A549 (cell line): ENCODE data around the gene CBX3. TPM values are rescaled to one million over a fixed set of nuclear protein-coding genes. Genes with fewer than 3 reads are reported as not detected.

ENCODE experiments used
- ATAC-seq, 2 experiments: fragments of 200-7000 bp in 1 of 2; fragments of >200 bp in 1 of 2; cut with Nextera tagmentation in 1 of 2; cut with Tn5 transposase in 1 of 2; 3 replicates each; pipeline versions ENCODE4 v1.8.0 to v1.9.1; 2018 to 2020; ENCODE audit warnings: mild to moderate bottlenecking in 1 of 2, moderate library complexity in 1 of 2
- CTCF ChIA-PET: fragments of 300-600 bp; sonication (Branson Sonifier 250); formaldehyde crosslinking; extraction: SDS; loops from one replicate; lab custom pipeline; 2021; ENCODE audit warnings: antibody characterized with exemption, inconsistent platforms; lab: Yijun Ruan, JAX
- POLR2A ChIA-PET: fragments of 350-600 bp; formaldehyde crosslinking; extraction: SDS; loops from one replicate; lab custom pipeline; 2021; ENCODE audit warnings: antibody characterized with exemption, inconsistent platforms; lab: Yijun Ruan, JAX
- DNase-seq, 2 experiments: peaks; one replicate each; pipeline versions ENCODE4 v3.0.0 to v3.0.0-alpha.2; 2011 to 2016; ENCODE audit warnings: low read depth in 1 of 2, low spot score in 1 of 2
- FAIRE-seq: peaks from 2 replicates; lab custom pipeline; 2011; peaks lifted over from hg19 to GRCh38; lab: Jason Lieb, UNC
- H3K27ac ChIP-seq, 2 experiments: fragments of >200 bp; sonication (Bioruptor Twin); formaldehyde crosslinking; 3 replicates each; pipeline ENCODE4 v1.5.1; 2016 to 2017
- H3K4me1 ChIP-seq: fragments of >200 bp; sonication (Bioruptor Twin); formaldehyde crosslinking; 3 replicates; pipeline ENCODE4 v1.6.1; 2016
- H3K4me2 ChIP-seq: fragments of >200 bp; sonication (Bioruptor Twin); formaldehyde crosslinking; 3 replicates; pipeline ENCODE4 v1.6.1; 2016
- H3K4me3 ChIP-seq: fragments of >200 bp; sonication (Bioruptor Twin); formaldehyde crosslinking; 3 replicates; pipeline ENCODE4 v1.5.1; 2016
- H3K9me3 ChIP-seq: fragments of >200 bp; sonication (Bioruptor Twin); formaldehyde crosslinking; 3 replicates; pipeline ENCODE4 v1.6.1; 2016
- ATOH8 ChIP-seq: fragments of 250-450 bp; sonication (Bioruptor Pico); IDR thresholded peaks from 2 replicates; pipeline ENCODE4 v1.5.0; 2020; ENCODE audit warnings: low read depth, mild to moderate bottlenecking, moderate library complexity
- BHLHE40 ChIP-seq: IDR thresholded peaks from 2 replicates; pipeline ENCODE4 v1.6.1; 2012; ENCODE audit warnings: low read depth, low read length, inconsistent platforms
- CBX2 ChIP-seq: fragments of 200-600 bp; sonication (generic); IDR thresholded peaks from 2 replicates; pipeline ENCODE4 v1.6.1; 2016; ENCODE audit warnings: low read depth, mild to moderate bottlenecking, borderline replicate concordance
- CEBPB ChIP-seq, 2 experiments: fragments of >200 bp in 1 of 2; sonication (Bioruptor Twin) in 1 of 2; formaldehyde crosslinking in 1 of 2; IDR thresholded peaks; 2 replicates each; pipeline ENCODE4 v1.6.1; 2012 to 2016
- CHD4 ChIP-seq: fragments of 200-600 bp; sonication (generic); IDR thresholded peaks from 2 replicates; pipeline ENCODE4 v1.6.1; 2016; ENCODE audit warnings: antibody characterized with exemption, mild to moderate bottlenecking, borderline replicate concordance
- EP300 ChIP-seq, 2 experiments: fragments of >200 bp; sonication (Bioruptor Twin); formaldehyde crosslinking; IDR thresholded peaks; 2 replicates in 1 of 2; 3 replicates in 1 of 2; pipeline ENCODE4 v1.6.1; 2016 to 2017
- ESRRA ChIP-seq: fragments of 150-350 bp; IDR thresholded peaks from 2 replicates; pipeline ENCODE4 v1.6.1; 2014; ENCODE audit warnings: mild to moderate bottlenecking, low read length, borderline replicate concordance
- FOSL2 ChIP-seq, 2 experiments: fragments of 450-650 bp in 1 of 2; fragments of >200 bp in 1 of 2; sonication (Bioruptor Twin) in 1 of 2; formaldehyde crosslinking; IDR thresholded peaks; 2 replicates each; pipeline versions ENCODE4 v1.5.0 to v1.6.1; 2016 to 2020; ENCODE audit warnings: mild to moderate bottlenecking in 1 of 2, moderate library complexity in 1 of 2
- FOXS1 ChIP-seq: fragments of 250-450 bp; sonication (Bioruptor Pico); IDR thresholded peaks from 2 replicates; pipeline ENCODE4 v1.5.0; 2020; ENCODE audit warnings: mild to moderate bottlenecking, moderate library complexity
- HDAC2 ChIP-seq: fragments of 200-600 bp; sonication (generic); IDR thresholded peaks from 2 replicates; pipeline ENCODE4 v1.6.1; 2016
- HES2 ChIP-seq: fragments of >200 bp; sonication (Bioruptor Twin); formaldehyde crosslinking; IDR thresholded peaks from 2 replicates; pipeline ENCODE4 v1.6.1; 2016
- HMGXB4 ChIP-seq: fragments of 250-450 bp; sonication (Bioruptor Pico); IDR thresholded peaks from 2 replicates; pipeline ENCODE4 v1.5.0; 2021; ENCODE audit warnings: mild to moderate bottlenecking, moderate library complexity, borderline replicate concordance
- HOXA7 ChIP-seq: fragments of 250-450 bp; sonication (Bioruptor Pico); IDR thresholded peaks from 2 replicates; pipeline ENCODE4 v1.5.0; 2020; ENCODE audit warnings: mild to moderate bottlenecking, moderate library complexity
- HOXB13 ChIP-seq: fragments of 250-450 bp; sonication (Bioruptor Pico); IDR thresholded peaks from 2 replicates; pipeline ENCODE4 v1.5.0; 2020; ENCODE audit warnings: low read depth, mild to moderate bottlenecking, moderate library complexity
- KDM5A ChIP-seq: fragments of 200-600 bp; sonication (generic); IDR thresholded peaks from 2 replicates; pipeline ENCODE4 v1.6.1; 2016; ENCODE audit warnings: antibody characterized with exemption, mild to moderate bottlenecking
- MAFK ChIP-seq: fragments of 450-650 bp; IDR thresholded peaks from 2 replicates; pipeline ENCODE4 v1.6.1; 2014; ENCODE audit not compliant: partially characterized antibody
- MAX ChIP-seq: IDR thresholded peaks from 2 replicates; pipeline ENCODE4 v1.6.1; 2012
- NFE2L2 ChIP-seq: fragments of 150-350 bp; conservative IDR thresholded peaks from 2 replicates; pipeline ENCODE4 v1.6.1; 2014; ENCODE audit warnings: low read length
- PHF8 ChIP-seq: fragments of 200-600 bp; sonication (generic); IDR thresholded peaks from 2 replicates; pipeline ENCODE4 v1.6.1; 2016; ENCODE audit warnings: low read depth, mild to moderate bottlenecking, antibody characterized with exemption, moderate library complexity, borderline replicate concordance
- POLR2AphosphoS2 ChIP-seq: conservative IDR thresholded peaks from 2 replicates; pipeline ENCODE4 v1.6.1; 2012; ENCODE audit warnings: low read length, improper control_type of control experiment, inconsistent platforms
- RAD21 ChIP-seq, 2 experiments: fragments of >200 bp in 1 of 2; sonication (Bioruptor Twin) in 1 of 2; formaldehyde crosslinking in 1 of 2; IDR thresholded peaks in 1 of 2; conservative IDR thresholded peaks in 1 of 2; 2 replicates in 1 of 2; 3 replicates in 1 of 2; pipeline ENCODE4 v1.6.1; 2012 to 2018; ENCODE audit warnings: inconsistent platforms in 1 of 2
- SMC3 ChIP-seq: fragments of >200 bp; sonication (Bioruptor Twin); formaldehyde crosslinking; IDR thresholded peaks from 3 replicates; pipeline ENCODE4 v1.6.1; 2018; ENCODE audit warnings: inconsistent platforms
- USF2 ChIP-seq: fragments of 450-650 bp; IDR thresholded peaks from 2 replicates; pipeline ENCODE4 v1.6.1; 2014; ENCODE audit warnings: antibody characterized with exemption
- ZC3H11A ChIP-seq: fragments of 450-650 bp; IDR thresholded peaks from 2 replicates; pipeline ENCODE4 v1.6.1; 2014; ENCODE audit warnings: antibody characterized with exemption, mild to moderate bottlenecking
- ZNF302 ChIP-seq: fragments of 250-450 bp; sonication (Bioruptor Pico); IDR thresholded peaks from 2 replicates; pipeline ENCODE4 v1.9.0; 2021; ENCODE audit warnings: inconsistent platforms, mild to moderate bottlenecking, moderate library complexity
- ZSCAN20 ChIP-seq: fragments of 250-450 bp; sonication (Bioruptor Pico); IDR thresholded peaks from 2 replicates; pipeline ENCODE4 v1.8.0; 2022; ENCODE audit warnings: mild to moderate bottlenecking, moderate library complexity
- WGBS: methylation state at CpG from one replicate; pipeline ENCODE4 v1.1.6; 2017; ENCODE audit errors: missing lambda C conversion rate; 5-methylcytosine and 5-hydroxymethylcytosine counted together
- polyA plus RNA-seq, 4 experiments: library from polyadenylated mRNA; depleted of rRNA in 3 of 4; stranded (reverse); fragments of >200 nt; fragmentation: RNase III in 1 of 4; extraction: RNeasy Plus Mini Kit Qiagen cat#74134 plus additional on column Dnase treatment in 1 of 4; gene quantifications; 2 replicates in 3 of 4; 3 replicates in 1 of 4; pipeline ENCODE4 v1.2.3, GENCODE V29; 2011 to 2017

Gene CBX3
- polyA plus RNA-seq, 2 of the 4 experiments (the other 2 are of a cell fraction): 275 to 288 TPM

GRCh38 chr7:26227987-26228386 is 26.4 kb downstream of the CBX3 start:
- H3K4me3 ChIP-seq: no peak overlapping the region
- POLR2A ChIA-PET: no interaction called here
- ATAC-seq (no peak), FAIRE-seq (no peak), DNase-seq (no peak)
- no peaks in the 10 kb centered on the region for H3K4me1 ChIP-seq
- 68% methylated on average over 2 of the region's 2 CpGs for WGBS
- no peaks in the 10 kb centered on the region for H3K9me3 ChIP-seq
- TF ChIP-seq HDAC2: no peak
- H3K4me2 ChIP-seq: no peak overlapping the region
- CTCF ChIA-PET: interaction anchor here (1.4 to 1.7 kb wide), 4 partner anchors 8 to 31 kb away, joined by 3 to 5 read pairs (median 4); no protein-coding TSS in a partner anchor
- H3K27ac ChIP-seq: no peak overlapping the region

- WGBS: 57% methylated on average over 5 of the region's 5 CpGs
- Histone ChIP-seq H3K27ac (no peak overlapping the region), H3K4me1 (no peaks in the 10 kb centered on the region), H3K4me3 (no peak overlapping the region), H3K9me3 (no peaks in the 10 kb centered on the region), H3K4me2 (no peak overlapping the region)
- ChIA-PET CTCF (no interaction called here), POLR2A (no interaction called here)
- DNase-seq: no peak
- FAIRE-seq: no peak
- TF ChIP-seq RAD21 (conservative IDR thresholded peaks at IDR 0.05 in 1 of 2, IDR thresholded peaks at IDR 0.05 in 1 of 2) (no peak), MAX (no peak), EP300 (IDR thresholded peaks at IDR 0.05) (no peak), NFE2L2 (no peak), HMGXB4 (CRISPR knock-in tag) (no peak), CHD4 (no peak), ZNF302 (CRISPR knock-in tag) (no peak), ZC3H11A (no peak), CBX2 (no peak), CEBPB (IDR thresholded peaks at IDR 0.05) (no peak), HES2 (no peak), PHF8 (no peak), USF2 (no peak), ESRRA (no peak), FOSL2 (IDR thresholded peaks at IDR 0.05) (no peak), FOSL2 (CRISPR knock-in tag; IDR thresholded peaks at IDR 0.05) (no peak), FOXS1 (CRISPR knock-in tag) (no peak), MAFK (no peak)
- no peak for ATAC-seq
These were observed 32.5 kb downstream of the CBX3 start for GRCh38 chr7:26233902-26234511.

GRCh38 chr7:26237035-26237807 is 35.7 kb downstream of the CBX3 start:
- ATAC-seq: peak in 1 of 2 experiments; percentile 30; a peak in 3 of 6 replicates
- ChIA-PET POLR2A (no interaction called here), CTCF (interaction anchor here (1.0 to 1.7 kb wide), 5 partner anchors 9 to 906 kb away, joined by 3 to 5 read pairs (median 3); partner anchors contain the start of gene HOXA5)
- H3K4me2 ChIP-seq: no peak overlapping the region
- WGBS: 61% methylated on average over 6 of the region's 6 CpGs
- H3K4me1 ChIP-seq: no peaks in the 10 kb centered on the region
- H3K4me3 ChIP-seq: no peak overlapping the region
- no peak for FAIRE-seq
- no peak for DNase-seq
- H3K9me3 ChIP-seq: no peaks in the 10 kb centered on the region
- no peak overlapping the region for H3K27ac ChIP-seq
- no peak for TF ChIP-seq HOXB13
- no peak for TF ChIP-seq KDM5A
- no peak for TF ChIP-seq POLR2AphosphoS2
- TF ChIP-seq EP300 (IDR thresholded peaks at IDR 0.05): no peak
- no peak for TF ChIP-seq USF2
- no peak for TF ChIP-seq ZSCAN20 (CRISPR knock-in tag)
- TF ChIP-seq CBX2: no peak
- no peak for TF ChIP-seq RAD21 (conservative IDR thresholded peaks at IDR 0.05 in 1 of 2, IDR thresholded peaks at IDR 0.05 in 1 of 2)
- no peak for TF ChIP-seq BHLHE40
- TF ChIP-seq HOXA7 (CRISPR knock-in tag): no peak
- no peak for TF ChIP-seq ATOH8
- TF ChIP-seq SMC3: no peak
